GM20000 (cell line): ENCODE results near the gene FCAR.
A peak's percentile ranks its signal among the peaks of the same experiment; 100 is the strongest.
"Not testable (repeated sequence)": the region's sequence is repeated elsewhere in the genome, so short reads cannot be mapped to it uniquely, and the experiment has no call there.

ENCODE experiments used
- DNase-seq: peaks from one replicate; pipeline ENCODE4 v3.0.0; 2012; ENCODE audit warnings: low spot score
- CTCF ChIP-seq: IDR thresholded peaks from 2 replicates; pipeline ENCODE4 v1.5.1; 2012; ENCODE audit warnings: mild to moderate bottlenecking, control low read depth; ENCODE audit errors: extremely low read depth, missing control alignments

The FCAR gene

DNA sequence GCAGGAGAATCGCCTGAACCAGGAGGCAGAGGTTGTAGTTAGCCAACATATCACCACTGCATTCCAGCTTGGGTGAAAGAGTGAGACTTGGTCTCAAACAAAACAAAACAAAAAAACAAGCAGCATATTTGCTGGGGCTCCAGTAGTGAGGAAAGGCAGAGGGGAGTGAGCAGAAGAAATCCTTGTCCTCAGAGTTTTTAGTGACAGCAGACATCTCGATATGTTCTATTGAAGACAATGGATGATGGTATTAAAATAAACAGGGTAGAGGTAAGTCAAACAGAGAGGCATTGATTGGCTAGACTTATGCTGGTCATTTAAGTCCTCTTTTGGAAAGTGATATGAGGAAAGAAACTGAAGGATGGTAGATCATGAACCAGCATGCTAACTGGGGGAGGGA lies 54.3 kb downstream of the FCAR start:
- DNase-seq = no peak
- TF ChIP-seq CTCF = no peak

GRCh38 chr19:54937926-54938325 lies 63.9 kb downstream of the FCAR start:
- peak; percentile 87 for DNase-seq
- no peak for TF ChIP-seq CTCF

DNA sequence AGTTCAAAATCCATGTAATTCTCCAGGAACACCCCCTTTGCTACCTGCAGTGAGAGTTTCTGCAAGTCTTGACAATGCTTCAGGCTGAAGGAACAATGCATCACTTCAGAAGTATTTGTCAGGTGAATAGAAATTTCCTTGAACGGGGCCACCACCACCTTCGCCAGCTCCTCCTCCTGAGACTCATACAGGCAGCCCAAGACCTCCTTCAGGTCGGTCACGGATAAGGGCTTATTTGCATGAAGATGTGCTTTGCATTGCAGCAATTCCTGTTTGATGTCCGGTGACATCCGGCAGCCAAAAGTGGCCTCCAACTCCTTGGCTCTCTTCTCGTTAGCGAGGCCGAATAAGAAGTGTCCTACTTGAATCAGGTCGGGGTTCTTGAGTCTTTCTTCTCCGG lies 64.9 kb downstream of the FCAR start:
- DNase-seq = no peak
- TF ChIP-seq CTCF = no peak

DNA sequence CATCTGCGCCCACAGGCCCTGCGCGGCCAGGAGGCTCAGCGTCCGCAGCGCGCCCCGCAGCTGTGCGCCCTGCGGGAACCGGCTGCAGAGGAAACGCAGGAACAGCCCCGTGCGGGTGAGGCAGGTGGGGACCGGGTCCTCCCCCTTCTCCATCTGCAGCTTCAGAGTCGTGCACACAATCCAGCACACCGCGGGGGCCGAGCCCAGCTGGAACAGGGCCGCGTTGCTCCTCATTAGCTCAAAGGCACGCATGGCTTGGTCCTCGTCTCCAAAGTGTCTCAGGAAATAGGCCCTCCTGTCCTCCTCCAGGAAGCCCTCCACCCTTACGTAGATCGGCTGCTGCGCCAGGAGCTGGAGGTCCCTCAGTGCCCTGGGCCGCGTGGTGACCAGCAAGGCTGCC lies 65.5 kb downstream of the FCAR start:
- DNase-seq = not testable (repeated sequence)
